Gastroesophageal sphincter (tissue), 3 donors: ENCODE results near the gene FMNL3.

Source experiments
- EP300 ChIP-seq: sonication (generic); formaldehyde crosslinking; IDR thresholded peaks from one replicate; pipeline ENCODE4 v1.6.1; 2017; ENCODE audit warnings: antibody characterized with exemption, mild to moderate bottlenecking
- POLR2A ChIP-seq, 2 donors: fragments of 450-650 bp; IDR thresholded peaks; one replicate each; pipeline ENCODE4 v1.6.1; 2017; ENCODE audit warnings: antibody characterized with exemption in 2 of 2, mild to moderate bottlenecking in 2 of 2, moderate library complexity in 1 of 2
- POLR2AphosphoS5 ChIP-seq: sonication (generic); formaldehyde crosslinking; IDR thresholded peaks from one replicate; pipeline ENCODE4 v1.6.1; 2017; ENCODE audit warnings: antibody characterized with exemption
- TF ChIP-seq, protein P1 (sequence below), 4 experiments: fragments of 200-600 bp in 2 of 4; fragments of 450-650 bp in 2 of 4; sonication (generic) in 1 of 4; IDR thresholded peaks; one replicate each; pipeline ENCODE4 v1.5.1; 2017 to 2019; ENCODE audit warnings: antibody characterized with exemption in 4 of 4, mild to moderate bottlenecking in 2 of 4, moderate library complexity in 2 of 4

DNA sequence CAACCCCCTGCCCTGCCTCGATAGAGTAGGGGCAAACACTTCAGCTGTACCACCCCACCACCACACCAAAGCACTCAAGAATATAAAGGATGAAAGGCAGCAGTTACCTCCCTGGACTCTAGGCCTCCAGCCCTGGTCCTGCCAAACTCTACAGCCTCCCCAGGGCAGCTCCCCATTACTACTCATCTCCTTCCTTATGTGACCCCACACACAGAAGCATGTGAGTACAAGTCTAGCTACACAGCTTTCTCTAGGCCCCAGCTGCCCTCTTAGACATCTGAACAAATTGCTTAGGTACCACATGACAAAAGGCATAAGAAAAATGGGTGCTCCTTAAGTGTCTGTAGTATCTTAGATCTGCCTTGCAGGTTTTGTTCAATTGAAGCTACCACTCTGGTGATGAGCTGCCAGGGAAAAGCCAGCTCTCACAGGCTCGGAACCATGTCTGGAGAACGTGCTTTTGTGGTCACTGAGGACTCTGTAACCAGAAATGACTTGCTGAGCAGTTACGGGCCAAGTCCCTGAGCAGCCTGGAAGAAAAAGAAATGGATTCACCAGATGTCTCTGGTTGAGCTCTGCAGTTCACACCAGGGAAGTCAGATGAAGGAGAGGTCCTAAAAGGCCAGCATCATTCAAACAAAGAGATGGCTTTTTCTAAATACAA, 32.8 kb downstream of the FMNL3 start:
- TF ChIP-seq, protein P1, sequence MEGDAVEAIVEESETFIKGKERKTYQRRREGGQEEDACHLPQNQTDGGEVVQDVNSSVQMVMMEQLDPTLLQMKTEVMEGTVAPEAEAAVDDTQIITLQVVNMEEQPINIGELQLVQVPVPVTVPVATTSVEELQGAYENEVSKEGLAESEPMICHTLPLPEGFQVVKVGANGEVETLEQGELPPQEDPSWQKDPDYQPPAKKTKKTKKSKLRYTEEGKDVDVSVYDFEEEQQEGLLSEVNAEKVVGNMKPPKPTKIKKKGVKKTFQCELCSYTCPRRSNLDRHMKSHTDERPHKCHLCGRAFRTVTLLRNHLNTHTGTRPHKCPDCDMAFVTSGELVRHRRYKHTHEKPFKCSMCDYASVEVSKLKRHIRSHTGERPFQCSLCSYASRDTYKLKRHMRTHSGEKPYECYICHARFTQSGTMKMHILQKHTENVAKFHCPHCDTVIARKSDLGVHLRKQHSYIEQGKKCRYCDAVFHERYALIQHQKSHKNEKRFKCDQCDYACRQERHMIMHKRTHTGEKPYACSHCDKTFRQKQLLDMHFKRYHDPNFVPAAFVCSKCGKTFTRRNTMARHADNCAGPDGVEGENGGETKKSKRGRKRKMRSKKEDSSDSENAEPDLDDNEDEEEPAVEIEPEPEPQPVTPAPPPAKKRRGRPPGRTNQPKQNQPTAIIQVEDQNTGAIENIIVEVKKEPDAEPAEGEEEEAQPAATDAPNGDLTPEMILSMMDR (IDR thresholded peaks at IDR 0.05) = no peak
- no peak for TF ChIP-seq EP300
- TF ChIP-seq POLR2A (IDR thresholded peaks at IDR 0.05) = no peak
- TF ChIP-seq POLR2AphosphoS5 = no peak
